Measurements from ENCODE around the gene CD99L2.

DNA sequence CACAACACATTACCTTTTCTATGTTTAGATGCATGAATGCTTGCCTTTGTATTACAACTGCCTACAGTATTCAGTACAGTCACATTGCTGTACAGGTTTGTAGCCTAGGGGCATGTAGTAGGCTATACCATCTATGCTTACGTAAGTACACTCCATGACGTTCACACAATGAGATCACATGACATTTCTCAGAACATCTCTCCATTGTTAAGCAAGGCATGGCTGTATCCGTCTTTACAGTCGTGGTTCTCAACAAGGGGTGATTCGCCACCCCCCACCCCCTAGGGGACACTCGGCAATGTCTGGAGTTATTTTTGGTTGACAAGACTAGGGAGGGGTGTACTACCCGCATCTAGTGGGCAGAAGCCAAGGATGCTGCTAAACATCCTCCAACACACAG lies 12.1 kb downstream of the CD99L2 start:
- TF ChIP-seq CTCF (IDR thresholded peaks at IDR 0.05) (no peak), POLR2A (IDR thresholded peaks at IDR 0.05) (no peak)
